Measurements from ENCODE around the gene POC1A.

DNA sequence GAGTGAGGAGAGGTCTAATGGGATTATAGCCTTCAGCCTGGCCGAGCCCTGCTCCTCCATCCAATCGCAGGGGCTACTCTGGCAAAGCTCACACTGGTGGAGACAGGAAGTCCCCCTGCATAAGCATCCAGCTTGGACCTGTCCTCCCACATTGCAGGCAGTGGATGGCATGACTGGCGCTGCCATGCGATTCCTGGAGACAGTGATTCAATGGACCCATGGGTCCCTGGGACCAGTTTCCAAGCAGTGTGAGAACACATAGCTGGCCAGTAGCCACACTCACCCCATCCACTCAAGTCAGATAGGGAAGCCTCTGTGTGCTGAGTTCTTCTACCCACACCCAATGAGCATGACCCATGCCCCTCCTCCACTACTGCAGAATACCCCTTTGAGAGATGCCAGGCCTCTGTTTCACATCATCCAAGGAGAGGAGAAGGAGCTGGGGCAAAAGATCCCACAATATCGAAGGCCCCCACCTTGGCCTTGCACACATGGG, 18.1 kb upstream of the POC1A start:
- TF ChIP-seq CTCF (IDR thresholded peaks at IDR 0.05; ENCODE audit: poor library complexity, severe bottlenecking) (no peak), EP300 (conservative IDR thresholded peaks at IDR 0.05; ENCODE audit: poor library complexity, severe bottlenecking) (no peak), EZH2 (IDR thresholded peaks at IDR 0.05; ENCODE audit: borderline replicate concordance, insufficient read depth, low read length, poor library complexity, severe bottlenecking) (no peak), RAD21 (conservative IDR thresholded peaks at IDR 0.05) (no peak)

Measured in neural cell (in vitro differentiated cells).